ENCODE measurements around the gene RNF208.

- TF ChIP-seq CTCF (tag by site-specific recombination; IDR thresholded peaks at IDR 0.05) (no peak), YY1 (tag by site-specific recombination; IDR thresholded peaks at IDR 0.05) (no peak), REST (tag by site-specific recombination; IDR thresholded peaks at IDR 0.05) (no peak), ZNF324 (tag by site-specific recombination; IDR thresholded peaks at IDR 0.05) (no peak), ATF2 (tag by site-specific recombination; IDR thresholded peaks at IDR 0.05; ENCODE audit: low read depth) (no peak), SETDB1 (IDR thresholded peaks at IDR 0.05; ENCODE audit: insufficient read length, low read length) (no peak), ZBTB44 (tag by site-specific recombination; IDR thresholded peaks at IDR 0.05) (no peak)
Observed at GRCh38 chr9:137170486-137171148, 51.4 kb downstream of the RNF208 start.

Data from HEK293 (cell line).